NCI-H187 (cell line): ENCODE measurements around the gene TCERG1L.

ENCODE experiments used
- DNase-seq, 2 experiments: peaks; one replicate each; lab custom pipeline; 2025; lab: John Stamatoyannopoulos, UW

Gene TCERG1L

DNA sequence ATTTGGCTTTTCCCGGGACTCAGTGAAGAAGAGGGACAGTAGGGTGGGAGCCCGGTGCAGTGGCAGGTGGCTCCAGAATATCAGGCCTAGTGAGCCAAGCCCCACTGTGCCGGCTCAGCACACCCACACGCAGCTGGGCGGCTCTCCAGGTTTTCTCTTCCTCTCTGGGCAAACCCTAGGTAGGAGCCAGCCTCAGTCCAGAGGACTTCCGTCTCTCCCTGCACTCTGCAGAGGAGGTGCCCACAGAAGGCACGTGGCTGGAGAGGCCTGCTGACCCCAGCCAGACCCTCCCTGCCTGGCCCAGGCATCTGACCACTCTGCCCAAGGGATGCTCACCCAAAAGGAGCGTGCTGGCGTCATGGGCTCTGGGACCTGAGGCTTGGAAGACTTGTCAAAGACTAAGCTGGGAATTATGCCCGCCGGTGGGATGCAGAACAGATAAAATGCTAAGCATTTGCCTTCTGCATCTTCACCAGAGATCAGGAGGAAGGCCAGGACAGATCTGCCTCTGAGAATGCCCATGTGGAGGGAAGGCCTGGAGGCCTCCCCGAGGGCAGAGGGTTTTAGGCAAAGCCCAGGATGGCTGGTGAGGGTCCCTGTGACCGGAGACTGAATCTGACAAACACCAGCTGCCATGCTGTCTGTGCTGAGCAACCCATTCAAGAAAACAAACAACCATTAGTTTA lies 40.2 kb downstream of the TCERG1L start:
- no peak for DNase-seq

DNA sequence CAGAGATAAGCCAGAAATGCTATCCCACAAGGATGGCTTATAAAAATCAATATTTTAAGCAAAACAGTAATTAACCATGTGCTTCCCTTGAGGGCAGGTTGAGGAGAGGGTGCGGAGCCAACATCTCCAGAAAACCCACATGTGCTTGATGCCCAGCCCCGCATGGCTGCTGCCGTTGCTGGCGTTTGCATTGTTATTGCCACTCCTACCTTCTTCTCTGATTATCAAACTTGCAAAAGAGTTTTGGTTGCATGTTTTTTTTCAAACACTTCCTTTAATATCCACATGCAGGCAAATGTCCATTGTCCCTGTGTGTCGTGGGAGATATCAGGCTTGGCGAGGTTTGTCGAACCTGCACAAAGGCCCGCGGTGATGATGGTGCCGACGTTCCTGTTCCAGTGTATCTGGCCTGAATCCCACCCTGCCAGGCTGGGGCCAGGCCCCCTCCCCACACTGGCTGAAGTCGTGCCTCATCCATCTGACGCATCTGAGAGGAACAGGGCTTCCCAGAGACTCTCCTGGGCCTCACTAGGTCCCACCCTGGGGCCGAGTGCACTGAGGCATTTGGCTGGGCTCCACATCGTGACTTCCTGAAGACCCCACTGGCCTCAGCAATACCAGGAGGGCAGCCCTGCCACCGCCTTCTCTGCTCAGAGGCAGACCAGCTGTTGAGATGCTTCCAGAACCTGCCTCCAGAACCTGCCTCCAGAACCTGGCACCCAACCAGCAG lies 40.9 kb downstream of the TCERG1L start:
- DNase-seq = no peak

DNA sequence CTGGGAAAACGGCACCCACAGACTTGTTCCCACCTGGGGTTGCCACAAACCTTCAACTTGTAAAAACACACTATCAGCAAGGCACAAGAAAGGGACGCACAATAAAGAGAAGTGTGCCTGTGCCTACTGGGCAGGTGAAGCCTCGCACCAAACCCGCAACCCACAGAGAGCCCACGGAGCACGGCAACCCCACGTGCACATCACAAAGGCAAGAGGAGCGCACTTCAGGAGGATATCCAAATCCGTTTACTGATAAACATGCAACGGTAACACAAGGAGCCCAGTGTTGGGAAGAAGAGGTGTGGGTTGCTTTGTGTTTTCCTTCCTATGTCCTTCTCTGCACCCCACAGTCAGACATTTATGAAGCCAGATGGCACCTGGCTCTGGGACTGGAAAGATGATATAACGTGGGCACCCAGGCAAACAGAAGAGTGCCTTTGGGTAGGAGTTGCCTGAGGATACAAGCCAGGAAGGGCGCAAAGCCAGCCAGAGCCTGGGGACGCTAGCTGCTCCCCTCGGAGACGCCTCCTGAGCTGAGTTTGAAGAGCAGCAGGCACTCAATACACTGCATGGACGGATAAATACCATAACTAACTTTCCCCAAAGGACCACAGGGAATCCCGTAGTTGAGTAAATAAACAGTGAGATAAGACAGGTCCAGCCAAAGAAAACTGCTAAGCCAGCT lies 41.6 kb downstream of the TCERG1L start:
- no peak for DNase-seq

DNA sequence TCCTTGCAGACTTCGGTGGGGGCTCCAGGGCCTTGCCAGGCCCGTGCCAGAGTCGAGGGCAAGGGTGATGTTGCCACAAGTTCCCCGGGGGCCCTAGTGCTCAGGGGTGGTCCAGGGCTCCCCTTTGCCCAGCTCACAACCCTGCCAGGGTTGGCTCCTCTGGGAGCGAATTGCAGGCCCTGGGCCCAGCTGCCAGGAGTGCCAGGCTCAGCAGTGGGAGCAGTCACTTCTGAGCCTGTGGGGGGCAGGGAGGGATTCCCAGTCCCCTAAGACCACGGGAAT lies 43.8 kb downstream of the TCERG1L start:
- DNase-seq = no peak

DNA sequence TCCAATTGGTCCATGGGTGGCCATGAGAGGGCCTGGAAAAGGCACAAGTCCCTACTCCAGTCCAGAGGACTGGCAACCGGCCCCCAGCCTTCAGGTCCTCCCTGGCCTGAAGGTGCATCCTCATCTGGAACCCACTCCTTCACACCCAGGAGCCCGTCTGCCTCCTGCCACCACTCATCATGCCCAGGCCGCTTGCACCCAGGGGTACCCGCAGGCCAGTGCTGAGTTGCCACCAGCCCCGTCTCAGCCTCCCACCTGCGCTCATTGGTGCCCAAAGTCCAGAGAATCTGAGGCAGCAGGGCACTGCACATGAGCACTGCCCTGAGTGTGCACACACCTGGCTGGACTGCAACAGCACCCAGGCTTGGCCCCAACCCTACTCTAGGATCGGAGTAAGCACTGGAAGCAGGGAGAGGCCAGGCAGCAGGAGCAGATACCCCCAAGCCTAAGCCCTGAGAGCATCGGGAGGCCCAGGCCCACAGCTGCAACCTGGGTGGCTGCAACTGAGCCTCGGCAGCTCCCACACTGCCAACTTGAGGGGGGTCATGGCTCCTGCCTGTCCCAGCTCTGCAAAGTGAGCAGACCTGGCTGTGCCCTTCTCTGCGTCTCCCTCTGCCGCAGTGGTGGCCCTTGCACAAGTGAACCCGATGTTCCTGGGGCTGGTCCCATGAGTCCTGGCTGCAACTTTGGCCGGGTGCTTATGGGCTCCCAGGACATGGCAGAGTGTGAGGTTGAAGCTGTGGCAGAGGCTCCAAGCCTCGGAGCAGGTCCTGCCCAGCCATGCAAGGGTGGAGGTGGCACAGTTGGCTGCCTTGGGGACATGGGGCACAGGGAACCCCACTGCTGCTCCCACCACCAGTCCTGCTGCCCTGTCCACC lies 44.3 kb downstream of the TCERG1L start:
- no peak for DNase-seq

DNA sequence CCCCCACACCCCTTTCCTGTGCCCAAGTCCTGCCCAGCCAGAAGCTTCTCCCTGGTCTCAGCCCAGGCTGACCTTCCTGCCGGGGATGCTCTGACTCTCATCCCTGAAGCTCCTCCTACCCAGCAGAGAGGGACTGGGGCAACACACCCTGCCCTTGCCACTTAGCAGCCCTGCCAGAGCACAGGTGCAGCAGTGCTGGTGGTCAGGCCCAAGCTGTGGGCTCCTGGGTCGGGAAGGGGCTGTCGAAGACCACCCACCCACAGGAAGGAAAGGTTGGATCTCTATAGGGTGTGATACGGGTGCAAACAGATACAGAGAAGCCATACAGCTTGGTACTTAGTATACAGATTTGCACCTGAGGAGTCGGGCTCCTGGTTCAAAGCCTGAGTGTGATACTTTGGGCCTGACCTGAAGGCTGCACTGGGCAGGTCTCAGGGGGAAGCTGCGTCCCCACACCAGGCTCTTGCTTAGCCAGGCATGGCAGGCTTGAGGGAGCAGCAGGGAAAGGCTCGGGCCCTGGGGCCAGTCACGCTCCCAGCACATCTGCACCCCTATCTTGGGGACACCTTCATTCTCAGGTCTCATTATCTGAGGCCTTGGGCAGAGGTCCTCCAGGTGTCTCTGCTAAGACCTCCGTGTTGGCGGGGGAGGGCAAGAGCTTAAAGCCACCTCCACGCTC lies 47.3 kb downstream of the TCERG1L start:
- DNase-seq = no peak

DNA sequence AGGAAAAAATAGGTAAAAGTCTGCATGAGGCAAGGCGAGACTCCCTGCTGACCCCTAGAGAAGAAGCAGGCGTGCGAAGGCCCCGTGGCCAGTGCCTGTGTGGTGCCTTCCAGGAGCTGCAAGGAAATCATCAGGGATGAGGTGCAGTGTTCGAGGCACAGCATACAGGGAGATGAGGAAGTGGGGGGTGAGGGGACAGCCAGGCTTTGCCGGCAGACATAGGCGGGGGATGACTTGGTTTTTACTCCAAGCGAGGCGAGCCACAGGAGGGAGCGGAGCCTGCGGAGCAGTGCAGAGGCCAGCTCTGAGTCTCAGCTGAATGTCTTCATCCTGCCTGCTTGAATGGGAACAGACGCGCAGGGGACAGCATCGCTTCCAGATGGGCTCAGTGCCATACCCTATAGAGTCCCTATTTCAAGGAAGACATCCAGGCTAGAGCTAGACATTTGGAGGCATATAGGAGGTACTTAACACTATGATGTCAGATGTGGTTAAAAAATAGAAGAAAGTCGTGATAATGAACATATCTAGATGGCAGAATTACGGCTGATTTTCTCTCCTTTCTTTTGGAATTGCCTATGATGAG lies 49.5 kb downstream of the TCERG1L start:
- no peak for DNase-seq

GRCh38 chr10:131260452-131261211 lies 50.9 kb downstream of the TCERG1L start:
- no peak for DNase-seq

GRCh38 chr10:131260031-131260430 lies 51.5 kb downstream of the TCERG1L start:
- no peak for DNase-seq

DNA sequence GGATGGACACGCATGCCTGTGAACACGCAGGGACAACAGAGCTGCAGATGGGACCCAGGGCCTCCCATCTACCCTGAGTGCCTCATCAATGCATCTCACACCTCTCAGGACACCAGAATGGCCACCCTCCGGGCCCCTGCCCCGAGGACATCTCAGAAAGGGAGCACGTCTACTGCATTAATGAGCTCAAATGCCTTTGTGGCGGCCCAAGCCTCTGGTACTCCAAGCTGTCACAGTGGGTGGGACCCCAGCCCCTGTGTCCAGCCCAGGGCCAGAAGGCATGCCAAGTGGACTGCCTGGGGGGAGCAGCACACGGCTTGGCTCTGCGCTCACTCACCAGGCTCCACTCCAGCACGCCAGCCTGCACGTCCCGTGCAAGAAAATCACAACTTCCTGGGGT lies 52.0 kb downstream of the TCERG1L start:
- no peak for DNase-seq

DNA sequence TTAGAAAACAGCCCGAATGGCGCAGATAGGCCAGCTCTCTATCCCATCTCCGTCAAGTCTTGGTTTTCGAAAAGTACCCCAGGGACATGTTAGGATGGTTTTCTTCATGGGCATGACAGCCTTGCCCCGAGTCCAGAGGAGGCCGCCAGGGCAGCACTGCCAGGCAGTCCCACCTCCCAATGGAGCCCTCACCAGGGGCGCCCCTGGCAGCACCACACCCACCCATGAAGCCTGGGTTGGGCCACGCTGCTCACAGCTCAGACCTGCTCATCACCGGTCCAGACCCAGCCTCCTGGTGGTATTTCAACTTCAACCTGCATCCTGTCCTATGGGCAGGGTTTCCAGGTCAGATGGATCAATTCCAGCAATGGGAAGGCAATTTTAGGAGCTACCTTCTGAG lies 53.3 kb downstream of the TCERG1L start:
- no peak for DNase-seq

DNA sequence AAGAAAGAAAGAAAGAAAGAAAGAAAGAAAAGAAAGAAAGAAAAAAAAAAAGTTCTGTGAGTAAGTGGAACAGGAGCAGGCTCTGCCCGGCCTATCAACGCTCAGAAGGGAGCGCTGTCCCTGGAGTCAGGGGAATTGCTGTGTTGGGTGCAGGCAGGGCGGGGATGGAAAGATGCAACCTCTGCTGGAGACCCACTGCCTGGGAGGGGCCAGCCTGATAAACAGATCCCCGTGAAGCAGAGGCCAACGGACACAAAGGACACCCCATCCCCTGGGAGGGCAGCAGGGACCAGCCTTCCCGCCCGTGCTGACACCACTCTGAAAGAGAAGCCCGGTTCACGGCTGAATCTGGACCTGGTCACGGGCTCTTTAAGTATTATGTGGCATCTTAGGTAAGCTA lies 54.5 kb downstream of the TCERG1L start:
- DNase-seq = no peak

- no peak for DNase-seq
These were observed 56.7 kb downstream of the TCERG1L start for GRCh38 chr10:131254859-131255252.

- no peak for DNase-seq
These were observed 57.3 kb downstream of the TCERG1L start for GRCh38 chr10:131253931-131254858.

DNA sequence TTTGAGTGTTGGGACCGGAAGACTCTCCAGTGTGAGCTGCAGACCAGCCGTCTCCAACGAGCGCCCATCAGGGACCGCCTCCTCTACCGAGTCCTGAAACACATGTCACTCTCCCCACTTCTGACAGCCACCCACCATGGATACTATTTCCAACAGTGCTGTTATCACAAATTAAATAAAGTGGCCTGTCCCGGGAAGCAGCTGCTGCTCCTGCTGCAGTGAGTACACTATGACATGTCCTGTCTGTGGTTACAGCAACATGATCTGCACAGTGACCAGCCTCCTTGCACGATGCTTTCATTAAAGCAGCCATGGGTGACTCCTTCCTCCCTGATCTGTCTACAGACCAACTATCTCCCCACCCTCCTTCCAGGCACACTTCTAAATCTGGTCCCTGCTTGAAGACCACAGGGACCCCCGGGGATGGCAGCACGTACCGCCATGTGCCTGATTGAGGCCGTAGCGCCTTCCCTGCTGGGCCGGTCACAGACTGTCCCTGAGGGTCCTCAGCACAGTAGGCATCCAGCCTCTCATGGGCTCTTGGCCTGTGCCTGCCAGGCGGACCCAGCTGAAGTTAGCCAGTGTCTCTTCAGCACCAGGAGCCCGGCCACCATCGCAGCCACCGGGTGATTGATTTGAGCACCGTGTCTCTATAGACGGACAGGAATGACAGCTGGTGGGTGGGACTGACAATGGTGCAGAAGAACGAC lies 58.8 kb downstream of the TCERG1L start:
- no peak for DNase-seq

DNA sequence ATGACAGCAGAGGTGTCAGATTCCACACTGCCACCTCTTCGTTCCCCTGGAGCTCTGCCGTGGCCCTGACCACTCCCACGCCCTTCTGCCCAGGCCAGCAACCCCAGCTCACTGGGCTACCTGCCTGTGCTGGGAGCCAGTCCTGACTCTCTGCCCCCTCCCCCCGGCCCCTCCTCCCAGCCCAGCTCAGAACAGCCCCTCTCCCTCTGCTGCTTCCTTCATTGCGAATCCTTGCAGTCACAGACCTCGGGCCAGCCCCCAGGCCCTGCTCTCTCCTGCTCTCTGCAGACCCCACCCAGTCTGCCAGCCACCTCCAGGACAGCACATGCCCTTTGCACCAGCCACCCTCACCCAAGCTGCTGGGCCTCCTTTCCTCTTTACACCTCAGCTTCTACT lies 60.4 kb downstream of the TCERG1L start:
- DNase-seq = no peak

GRCh38 chr10:131250454-131251145 lies 60.9 kb downstream of the TCERG1L start:
- no peak for DNase-seq

GRCh38 chr10:131249955-131250344 lies 61.6 kb downstream of the TCERG1L start:
- no peak for DNase-seq
